ENCODE measurements around the gene IGSF23. TPM values are rescaled to one million over a fixed set of nuclear protein-coding genes. Genes with fewer than 3 reads are reported as not detected.

Gene IGSF23, protein sequence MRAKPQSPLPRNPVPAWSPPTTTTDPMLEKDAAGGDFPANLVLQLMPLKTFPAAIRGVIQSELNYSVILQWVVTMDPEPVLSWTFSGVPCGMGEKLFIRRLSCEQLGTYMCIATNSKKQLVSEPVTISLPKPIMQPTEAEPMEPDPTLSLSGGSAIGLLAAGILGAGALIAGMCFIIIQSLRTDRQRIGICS
- polyA plus RNA-seq, result not detected

DNA sequence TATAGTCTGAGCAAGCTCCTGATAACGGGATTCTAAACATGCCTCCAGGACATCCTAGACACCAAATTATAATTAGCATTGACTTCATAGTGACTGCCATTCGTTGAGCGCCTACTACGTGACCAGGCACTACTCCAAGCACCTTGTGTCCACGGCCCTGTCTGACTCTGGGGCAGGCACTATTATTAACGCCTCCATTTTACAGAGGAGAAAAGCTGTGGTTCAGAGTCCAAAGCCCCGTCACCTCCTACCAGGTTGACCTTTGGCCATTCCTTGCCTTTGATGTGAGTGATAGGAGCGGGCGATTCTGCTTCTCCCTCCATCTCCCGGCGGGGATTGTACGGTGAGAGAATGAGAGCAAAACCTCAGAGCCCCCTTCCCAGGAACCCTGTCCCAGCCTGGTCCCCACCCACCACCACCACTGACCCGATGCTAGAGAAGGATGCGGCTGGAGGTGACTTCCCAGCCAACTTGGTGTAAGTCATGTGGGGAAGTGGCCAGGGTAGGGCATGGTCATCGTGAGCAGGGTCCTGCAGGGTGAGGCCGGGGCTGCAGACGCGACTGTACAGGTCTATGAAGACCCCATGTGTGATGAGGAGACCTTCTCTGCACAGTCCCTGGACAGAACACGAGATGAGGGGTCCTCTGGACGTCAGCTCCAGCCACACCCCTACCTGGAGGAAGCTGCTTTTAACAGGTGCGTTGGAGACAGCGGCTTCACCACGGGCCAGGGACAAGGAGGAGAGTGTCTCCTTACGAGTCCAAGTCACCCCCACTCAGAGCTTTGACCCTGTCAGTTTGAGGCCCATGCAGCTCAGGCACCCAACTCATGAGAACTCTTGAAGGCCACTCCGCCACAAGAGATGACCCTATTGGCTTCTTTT, at the start of gene IGSF23:
TSS of gene IGSF23 (plus strand) at position 269 of the 884 bp plus-strand sequence. CDS start at position 352, 83 bp downstream.
- Mint-ChIP-seq H3K36me3 (no peaks in the 10 kb centered on the region), H3K9me3 (peaks cover 0 to 9% (median 0%) of the 10 kb centered on the region in 3 donors), H3K4me3 (no peak within 1 kb of the TSS), H3K27ac (no peak within 1 kb of the TSS), H3K27me3 (peaks cover 7% of the 10 kb centered on the region), H3K4me1 (peaks cover 0 to 3% (median 0%) of the 10 kb centered on the region in 3 donors)

DNA sequence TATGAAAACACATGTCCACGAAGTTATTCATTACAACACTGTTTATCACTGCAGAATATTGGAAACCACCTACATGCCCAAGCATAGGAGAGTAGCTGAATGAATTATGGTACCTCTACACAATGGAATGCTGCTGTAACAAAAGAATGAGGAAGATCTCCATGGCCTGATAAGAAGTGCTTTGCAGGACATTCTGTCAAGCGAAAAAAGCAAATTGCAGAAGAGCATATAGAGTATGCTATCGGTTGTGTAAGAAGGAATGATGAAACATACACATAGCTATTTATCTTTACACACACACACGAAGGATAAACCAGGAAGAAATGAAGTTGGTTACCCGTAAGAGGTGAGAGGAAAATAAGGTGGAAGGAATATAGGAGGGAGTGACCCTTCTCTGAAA, 46.4 kb upstream of the IGSF23 start:
- Mint-ChIP-seq H3K4me1 (no peaks in the 10 kb centered on the region), H3K27me3 (peaks cover 5% of the 10 kb centered on the region), H3K36me3 (peaks cover 2% of the 10 kb centered on the region), H3K9me3 (peaks cover 2 to 22% (median 12%) of the 10 kb centered on the region in 3 donors), H3K4me3 (no peak overlapping the region), H3K27ac (no peak overlapping the region)

DNA sequence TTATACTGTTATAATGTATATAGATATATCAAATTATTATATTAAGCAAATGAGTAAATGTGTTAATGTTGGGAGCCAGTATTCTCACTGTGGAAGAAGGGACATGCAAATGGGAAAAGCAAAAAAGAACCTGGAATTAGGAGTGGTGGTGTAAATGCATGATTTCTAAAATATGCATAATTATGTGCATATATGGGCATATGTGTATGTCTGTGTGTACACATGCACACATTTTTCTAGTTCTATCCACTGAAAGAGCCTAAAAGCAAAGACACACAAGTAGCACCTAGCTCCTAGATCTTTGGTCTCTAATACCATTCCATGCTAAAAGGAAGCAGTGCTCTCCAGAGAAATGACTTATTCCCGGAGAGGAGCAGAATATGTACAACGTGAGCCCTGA, 45.6 kb upstream of the IGSF23 start:
- Mint-ChIP-seq H3K36me3 (peaks cover 2% of the 10 kb centered on the region), H3K27me3 (peaks cover 5% of the 10 kb centered on the region), H3K9me3 (peaks cover 2 to 22% (median 12%) of the 10 kb centered on the region in 3 donors), H3K4me1 (no peaks in the 10 kb centered on the region), H3K4me3 (no peak overlapping the region), H3K27ac (no peak overlapping the region)

DNA sequence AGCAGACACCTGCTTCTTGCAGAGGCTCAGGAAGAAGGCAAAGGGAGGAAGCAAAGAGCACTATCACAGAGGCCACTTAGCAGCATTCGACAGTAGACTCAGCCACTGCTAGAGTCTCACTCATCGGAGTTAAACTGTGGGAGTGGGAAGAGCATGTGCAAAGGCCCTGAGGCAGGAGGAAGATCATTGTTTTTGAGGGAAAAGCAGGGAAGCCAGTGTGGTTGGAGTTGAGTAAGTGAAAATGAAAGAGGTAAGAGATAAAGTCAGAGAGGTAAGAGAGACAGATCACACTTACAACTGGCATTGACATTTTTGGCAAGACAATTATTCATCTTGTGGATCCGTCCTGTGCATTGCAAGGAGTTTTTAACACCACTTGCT, 42.8 kb upstream of the IGSF23 start:
- H3K27ac Mint-ChIP-seq, result no peak overlapping the region
- no peak overlapping the region for H3K4me3 Mint-ChIP-seq
- peaks cover 2% of the 10 kb centered on the region for H3K36me3 Mint-ChIP-seq
- H3K4me1 Mint-ChIP-seq, result no peaks in the 10 kb centered on the region
- peaks cover 3 to 20% (median 14%) of the 10 kb centered on the region in 3 donors for H3K9me3 Mint-ChIP-seq
- H3K27me3 Mint-ChIP-seq, result peaks cover 8% of the 10 kb centered on the region

DNA sequence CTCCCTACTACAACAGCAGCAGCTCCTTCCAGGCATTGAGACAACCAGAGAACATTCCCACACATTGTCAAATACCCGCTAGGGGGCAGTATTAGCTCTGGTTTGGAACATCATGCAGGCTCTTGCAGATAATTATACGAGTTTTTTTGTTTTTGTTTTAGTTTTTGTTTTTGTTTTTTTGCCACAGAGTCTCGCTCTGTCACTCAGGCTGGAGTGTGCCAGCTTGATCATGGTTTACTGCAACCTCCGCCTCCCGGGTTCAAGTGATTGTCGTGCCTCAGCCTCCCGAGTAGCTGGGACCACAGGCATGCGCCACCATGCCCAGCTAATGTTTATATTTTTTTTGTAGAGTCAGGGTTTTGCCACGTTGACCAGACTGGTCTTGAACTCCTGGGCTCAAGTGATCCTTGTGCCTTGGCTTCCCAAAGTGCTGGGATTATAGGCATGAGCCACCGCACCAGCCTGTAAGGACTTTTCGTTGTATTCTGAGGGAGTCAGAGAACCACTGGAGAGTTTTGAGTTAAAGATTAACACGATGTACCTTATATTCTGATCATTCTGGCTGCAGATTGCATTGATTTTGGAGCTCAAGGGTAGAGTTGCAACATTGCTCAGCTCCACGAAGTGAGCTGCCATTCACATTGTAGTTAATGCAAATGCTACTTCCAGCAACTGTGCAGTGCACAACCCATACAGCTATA, 42.2 kb upstream of the IGSF23 start:
- Mint-ChIP-seq H3K9me3 (peaks cover 3 to 16% (median 13%) of the 10 kb centered on the region in 3 donors), H3K27me3 (peaks cover 9% of the 10 kb centered on the region), H3K4me3 (no peak overlapping the region), H3K36me3 (peaks cover 2% of the 10 kb centered on the region), H3K27ac (no peak overlapping the region), H3K4me1 (no peaks in the 10 kb centered on the region)

DNA sequence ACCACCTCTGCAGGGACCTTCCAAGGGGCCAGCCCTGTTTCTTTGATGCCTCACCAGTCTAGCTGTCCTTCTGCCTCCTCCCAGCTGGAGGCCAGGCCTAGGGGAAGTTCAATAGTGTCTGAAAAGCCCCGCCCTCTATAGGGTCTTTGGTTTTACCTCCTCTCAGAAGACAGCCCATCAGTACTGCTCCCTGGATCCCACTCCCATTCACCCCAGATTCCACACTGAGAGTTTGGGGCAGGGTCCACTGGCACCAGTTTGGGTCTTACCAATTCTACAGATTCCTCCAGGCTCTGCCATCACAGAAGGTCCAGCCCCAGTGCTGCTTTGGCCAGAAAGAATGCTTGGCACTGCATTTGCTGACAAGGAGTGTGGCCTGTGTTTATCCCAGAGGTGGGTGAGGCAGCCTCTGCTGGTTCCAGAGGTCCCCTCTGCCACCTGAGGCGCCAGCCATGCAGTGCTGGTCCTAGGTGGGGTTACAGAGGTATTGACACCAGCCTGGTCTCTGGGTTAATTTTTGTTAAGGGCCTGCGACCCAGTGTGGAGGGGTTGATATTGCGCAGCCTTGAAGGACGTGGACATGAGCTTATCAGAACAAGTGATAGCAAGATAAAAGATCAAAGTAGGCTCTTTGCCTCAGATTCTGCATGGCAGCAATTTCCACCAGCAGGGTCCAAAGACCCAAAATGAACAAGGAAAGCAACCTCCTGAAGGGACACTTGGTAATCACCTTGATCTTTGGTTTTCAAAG, 41.4 kb upstream of the IGSF23 start:
- no peak overlapping the region for H3K27ac Mint-ChIP-seq
- peaks cover 3 to 13% (median 11%) of the 10 kb centered on the region in 3 donors for H3K9me3 Mint-ChIP-seq
- peaks cover under 1% of the 10 kb centered on the region for H3K36me3 Mint-ChIP-seq
- H3K4me1 Mint-ChIP-seq, result no peaks in the 10 kb centered on the region
- H3K27me3 Mint-ChIP-seq, result peaks cover 9% of the 10 kb centered on the region
- no peak overlapping the region for H3K4me3 Mint-ChIP-seq

DNA sequence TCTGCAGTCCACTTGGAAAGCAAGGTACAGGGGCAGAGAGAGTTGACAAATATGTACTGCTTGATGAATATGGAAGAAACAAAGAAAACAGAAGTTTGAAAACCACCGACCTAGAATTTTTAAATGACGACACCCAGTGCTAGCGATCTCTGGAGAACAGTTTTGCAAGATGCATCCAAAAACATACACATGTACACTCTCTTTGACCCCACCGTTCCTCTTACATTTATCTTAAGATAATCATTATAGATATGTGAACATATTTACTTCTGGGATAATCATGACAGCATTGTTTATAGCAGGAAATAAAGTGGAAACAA, 40.8 kb upstream of the IGSF23 start:
- Mint-ChIP-seq H3K36me3 (no peaks in the 10 kb centered on the region), H3K27ac (no peak overlapping the region), H3K27me3 (peaks cover 9% of the 10 kb centered on the region), H3K9me3 (peaks cover 3 to 17% (median 14%) of the 10 kb centered on the region in 3 donors), H3K4me3 (no peak overlapping the region), H3K4me1 (no peaks in the 10 kb centered on the region)

DNA sequence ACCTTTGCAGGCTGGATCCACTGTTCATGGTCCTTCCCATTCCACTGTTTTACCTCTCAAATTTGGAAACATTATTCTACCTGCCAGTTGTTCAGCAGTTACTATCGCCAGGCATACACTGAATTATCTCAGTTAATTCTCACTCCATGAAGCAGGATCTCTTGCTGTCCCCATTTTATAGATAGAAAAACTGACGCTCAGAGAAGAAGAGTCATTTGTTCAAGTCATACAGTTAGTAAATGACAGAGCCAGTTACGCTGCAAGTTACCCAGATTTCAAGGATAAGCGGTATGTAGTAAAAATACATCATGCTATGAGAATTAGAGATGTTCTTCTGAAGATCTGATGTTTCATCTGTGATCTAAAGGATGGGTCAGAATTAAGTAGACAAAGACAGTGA, 40.2 kb upstream of the IGSF23 start:
- no peaks in the 10 kb centered on the region for H3K4me1 Mint-ChIP-seq
- no peak overlapping the region for H3K4me3 Mint-ChIP-seq
- H3K27me3 Mint-ChIP-seq, result peaks cover 9% of the 10 kb centered on the region
- H3K36me3 Mint-ChIP-seq, result no peaks in the 10 kb centered on the region
- peaks cover 3 to 20% (median 20%) of the 10 kb centered on the region in 3 donors for H3K9me3 Mint-ChIP-seq
- H3K27ac Mint-ChIP-seq, result no peak overlapping the region

DNA sequence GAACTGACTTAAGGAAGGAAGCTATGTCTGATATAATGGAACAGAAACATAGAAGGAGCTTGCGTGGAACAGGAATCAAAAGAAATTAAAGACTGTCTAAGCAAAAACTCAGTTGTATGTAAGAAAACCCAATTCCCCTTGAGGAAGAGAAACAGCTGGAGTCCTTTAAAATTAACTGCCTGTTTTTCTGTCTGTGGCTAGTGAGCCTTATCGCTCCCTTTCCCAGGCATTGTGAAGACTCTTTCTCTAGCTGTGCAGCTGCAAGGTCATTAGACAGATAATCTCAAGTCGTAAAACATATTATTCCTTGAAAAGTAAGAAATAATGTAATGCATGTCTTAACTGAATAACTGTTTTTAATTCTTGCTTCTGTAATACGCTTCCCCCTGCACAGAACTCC, 39.7 kb upstream of the IGSF23 start:
- no peak overlapping the region for H3K27ac Mint-ChIP-seq
- H3K4me1 Mint-ChIP-seq, result no peaks in the 10 kb centered on the region
- peaks cover 3 to 22% (median 20%) of the 10 kb centered on the region in 3 donors for H3K9me3 Mint-ChIP-seq
- no peak overlapping the region for H3K4me3 Mint-ChIP-seq
- no peaks in the 10 kb centered on the region for H3K36me3 Mint-ChIP-seq
- H3K27me3 Mint-ChIP-seq, result peaks cover 9% of the 10 kb centered on the region

DNA sequence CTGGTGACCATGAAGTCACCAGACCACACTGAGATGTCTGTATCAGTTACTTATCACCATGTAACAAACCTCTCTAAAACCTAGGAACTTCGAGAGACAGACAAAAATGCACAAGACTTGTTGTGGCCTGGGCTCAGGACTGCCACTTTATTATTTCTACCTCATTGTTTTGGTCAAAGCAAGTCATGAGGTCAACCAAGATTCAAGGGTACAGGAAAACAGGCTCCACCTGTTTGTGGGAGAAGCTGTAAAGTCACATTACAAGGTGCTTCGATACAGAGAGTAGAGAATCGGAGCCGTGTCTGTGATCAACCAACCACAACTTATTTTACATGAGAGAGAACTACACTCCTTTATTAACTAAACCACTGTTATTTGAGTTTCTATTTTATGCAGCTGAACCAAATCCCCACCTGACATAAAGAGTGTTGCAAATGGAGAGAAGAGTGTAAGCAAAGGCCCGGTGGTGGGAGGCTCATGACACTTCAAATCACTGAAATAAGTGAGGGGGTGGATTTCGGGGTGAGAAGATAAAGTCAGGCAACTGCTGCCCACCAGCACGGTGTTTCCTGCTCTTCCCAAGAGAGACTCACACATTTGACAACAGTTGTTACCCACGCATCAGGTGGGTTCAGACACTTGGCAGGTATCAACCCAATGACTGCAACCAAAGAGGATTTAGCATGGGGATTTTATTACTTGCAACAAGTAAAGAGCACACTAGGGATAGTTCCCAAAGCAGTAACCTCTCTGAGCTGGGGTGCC, 39.0 kb upstream of the IGSF23 start:
- H3K4me1 Mint-ChIP-seq, result no peaks in the 10 kb centered on the region
- no peak overlapping the region for H3K4me3 Mint-ChIP-seq
- H3K27ac Mint-ChIP-seq, result no peak overlapping the region
- H3K9me3 Mint-ChIP-seq, result peaks cover 3 to 20% (median 18%) of the 10 kb centered on the region in 3 donors
- peaks cover 9% of the 10 kb centered on the region for H3K27me3 Mint-ChIP-seq
- no peaks in the 10 kb centered on the region for H3K36me3 Mint-ChIP-seq

DNA sequence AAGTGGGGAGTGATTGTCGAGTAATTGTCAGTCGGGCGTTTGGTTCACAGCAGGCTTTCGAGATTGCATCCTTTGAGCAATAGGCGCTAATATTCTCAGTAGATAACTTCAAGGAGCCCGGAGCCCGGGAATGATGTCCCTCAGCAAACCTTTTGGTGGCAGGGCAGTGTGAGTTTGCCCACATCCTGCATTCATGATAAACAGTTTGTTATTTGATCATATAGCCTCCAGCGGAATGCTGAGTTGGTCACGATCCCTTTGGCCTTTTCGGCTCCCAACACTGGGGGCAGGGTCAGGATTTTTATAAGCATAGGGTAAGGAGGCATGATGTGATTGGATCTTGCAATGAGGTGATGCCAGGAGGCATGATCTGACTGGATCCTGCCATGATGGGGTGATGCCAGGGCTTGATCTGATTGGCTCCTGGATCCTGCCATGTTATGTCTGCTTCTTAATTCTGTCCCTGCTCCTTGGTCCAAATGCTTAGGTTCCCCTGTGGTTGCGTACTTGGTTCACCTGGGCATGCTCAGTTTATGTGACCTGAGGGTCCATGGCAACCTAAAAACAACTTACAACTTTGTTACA, 38.2 kb upstream of the IGSF23 start:
- peaks cover 9% of the 10 kb centered on the region for H3K27me3 Mint-ChIP-seq

DNA sequence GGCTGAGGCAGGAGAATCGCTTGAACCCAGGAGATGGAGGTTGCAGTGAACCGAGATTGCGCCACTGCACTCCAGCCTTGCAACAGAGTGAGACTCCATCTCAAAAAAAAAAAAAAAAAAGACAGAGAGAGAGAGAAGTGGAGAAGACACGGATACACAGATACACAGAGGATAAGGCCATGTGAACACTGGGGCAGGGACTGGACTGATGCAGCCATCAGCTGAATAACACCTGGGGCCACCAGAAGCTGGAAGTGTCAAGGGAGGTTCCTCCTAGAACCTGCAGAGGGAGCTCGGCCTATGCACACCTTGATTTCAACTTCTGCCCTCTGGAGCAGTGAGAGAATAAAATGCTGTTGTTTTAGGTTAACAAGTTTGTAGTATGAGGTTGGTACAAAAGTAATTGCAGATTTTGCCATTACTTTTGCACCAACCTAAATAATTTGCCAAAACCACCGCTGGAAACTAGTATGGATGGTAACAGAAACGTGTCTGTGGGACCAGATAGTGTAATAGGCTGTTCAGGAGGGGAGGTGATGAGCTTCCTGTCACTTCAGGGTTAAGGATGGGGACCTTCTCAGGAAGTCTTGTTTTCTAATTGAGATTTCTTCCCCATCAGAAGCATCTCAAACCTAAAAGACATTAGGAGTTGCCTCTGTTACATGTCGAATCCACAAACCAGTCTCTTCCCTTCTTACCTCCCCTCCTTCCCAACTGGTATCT, 36.4 kb upstream of the IGSF23 start:
- H3K4me3 Mint-ChIP-seq, result peak overlapping the region in 1 of 4 donors; percentile 63
- H3K27me3 Mint-ChIP-seq, result peaks cover 3% of the 10 kb centered on the region
- H3K36me3 Mint-ChIP-seq, result no peaks in the 10 kb centered on the region
- peaks cover 3 to 15% (median 13%) of the 10 kb centered on the region in 3 donors for H3K9me3 Mint-ChIP-seq
- H3K27ac Mint-ChIP-seq, result peak overlapping the region in 1 of 3 donors; percentile 83
- H3K4me1 Mint-ChIP-seq, result no peaks in the 10 kb centered on the region

More for the DNA sequence above, 38.2 kb upstream of the IGSF23 start:
- Mint-ChIP-seq H3K4me1 (no peaks in the 10 kb centered on the region), H3K9me3 (peaks cover 3 to 19% (median 17%) of the 10 kb centered on the region in 3 donors), H3K27ac (no peak overlapping the region), H3K36me3 (no peaks in the 10 kb centered on the region), H3K4me3 (no peak overlapping the region)

DNA sequence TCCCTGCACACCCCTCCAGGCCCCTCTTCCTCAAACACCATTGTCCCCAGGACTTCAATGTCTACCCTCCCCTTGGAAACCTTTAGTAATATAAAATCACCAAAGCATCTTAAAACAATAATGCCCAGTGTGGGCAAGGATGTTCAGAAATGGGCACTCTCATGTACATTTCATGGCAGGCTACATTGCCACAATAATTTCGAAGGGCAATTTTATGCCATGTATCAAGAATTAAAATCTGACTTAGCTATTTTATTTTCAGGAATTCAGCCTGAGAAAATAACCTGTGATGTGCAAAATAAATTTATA, 35.8 kb upstream of the IGSF23 start:
- Mint-ChIP-seq H3K4me3 (no peak overlapping the region), H3K9me3 (peaks cover 3 to 15% (median 13%) of the 10 kb centered on the region in 3 donors), H3K27me3 (peaks cover 3% of the 10 kb centered on the region), H3K27ac (peak overlapping the region in 1 of 3 donors; percentile 83), H3K36me3 (no peaks in the 10 kb centered on the region), H3K4me1 (no peaks in the 10 kb centered on the region)
